HG03159 (cell line): ENCODE results near the gene SPINK14.

ENCODE experiments used
- ATAC-seq: cut with Tn5 transposase; IDR thresholded peaks from one replicate; pipeline ENCODE4 v1.9.1; 2021; ENCODE audit warnings: mild to moderate bottlenecking, moderate library complexity; ENCODE audit not compliant: unreplicated experiment

Gene SPINK14

DNA sequence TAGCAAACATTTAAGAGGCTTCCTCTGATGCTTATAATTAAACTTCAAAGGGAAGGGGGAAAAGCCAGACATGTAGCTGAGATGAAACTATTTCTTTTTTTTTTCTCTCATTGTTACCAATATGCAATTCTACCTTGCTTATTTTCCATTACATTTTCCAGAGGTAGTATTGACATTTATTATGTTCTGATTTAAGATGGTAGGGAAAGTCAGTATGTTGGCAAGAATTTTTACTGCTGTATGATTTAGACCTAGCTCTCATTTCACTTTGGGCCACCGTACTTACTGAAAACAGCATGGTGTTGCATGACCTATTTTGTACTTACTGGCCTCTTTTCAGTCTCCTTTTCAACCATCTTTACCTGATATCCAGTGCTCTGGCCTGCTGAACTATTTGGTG, 24.9 kb downstream of the SPINK14 start:
- no peak for ATAC-seq

DNA sequence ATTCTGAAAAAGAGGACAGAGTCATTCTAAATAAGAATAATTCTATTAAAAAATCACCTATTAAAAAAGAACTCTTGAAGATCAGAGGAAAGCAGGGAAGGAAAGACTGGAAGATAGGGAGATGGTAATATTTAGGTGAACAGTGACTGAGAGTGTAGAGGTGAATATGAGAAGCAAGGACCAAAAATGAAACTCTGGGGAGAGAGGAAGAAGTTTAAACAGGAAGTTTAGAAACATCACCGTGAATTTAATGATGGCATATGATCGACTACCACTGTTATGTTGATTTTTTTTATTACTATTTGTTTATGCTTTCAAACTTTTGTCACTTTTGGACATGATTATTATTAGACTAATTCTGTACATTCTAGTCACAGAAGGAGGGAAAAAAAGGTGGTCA, 32.8 kb downstream of the SPINK14 start:
- no peak for ATAC-seq

DNA sequence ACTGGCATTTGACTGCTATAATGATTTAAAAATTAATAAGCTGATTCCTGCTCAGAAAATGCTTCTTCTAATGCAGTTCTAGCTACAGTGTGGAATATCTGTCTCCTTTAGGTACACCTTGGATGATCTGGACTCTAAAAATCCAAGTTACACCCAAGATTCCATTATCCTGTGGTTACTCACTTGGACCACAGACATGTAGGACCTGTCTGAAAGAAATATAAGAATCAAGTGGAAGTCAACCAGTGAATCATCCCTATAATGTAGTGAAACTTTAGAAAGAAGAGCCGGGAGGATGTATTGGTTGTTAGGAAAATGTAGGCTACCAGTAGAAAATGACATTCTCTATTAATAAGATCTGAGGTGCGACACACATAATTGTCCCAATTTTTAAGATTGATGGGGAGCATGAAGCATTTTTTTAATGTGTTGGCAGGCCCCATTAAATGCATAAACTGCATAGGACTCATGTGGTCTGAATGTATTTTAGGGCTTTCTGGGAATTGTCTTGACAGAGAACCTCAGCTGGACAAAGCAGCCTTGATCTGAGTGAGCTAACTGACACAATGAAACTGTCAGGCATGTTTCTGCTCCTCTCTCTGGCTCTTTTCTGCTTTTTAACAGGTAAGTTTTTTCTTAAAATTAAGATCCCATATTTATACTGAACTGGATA, 34.3 kb downstream of the SPINK14 start, which contains the start of gene SPINK6:
Gene SPINK6 (plus strand): TSS at position 512 of the 673 bp plus-strand sequence. CDS start 55 bp downstream, at position 567.
- no peak for ATAC-seq

DNA sequence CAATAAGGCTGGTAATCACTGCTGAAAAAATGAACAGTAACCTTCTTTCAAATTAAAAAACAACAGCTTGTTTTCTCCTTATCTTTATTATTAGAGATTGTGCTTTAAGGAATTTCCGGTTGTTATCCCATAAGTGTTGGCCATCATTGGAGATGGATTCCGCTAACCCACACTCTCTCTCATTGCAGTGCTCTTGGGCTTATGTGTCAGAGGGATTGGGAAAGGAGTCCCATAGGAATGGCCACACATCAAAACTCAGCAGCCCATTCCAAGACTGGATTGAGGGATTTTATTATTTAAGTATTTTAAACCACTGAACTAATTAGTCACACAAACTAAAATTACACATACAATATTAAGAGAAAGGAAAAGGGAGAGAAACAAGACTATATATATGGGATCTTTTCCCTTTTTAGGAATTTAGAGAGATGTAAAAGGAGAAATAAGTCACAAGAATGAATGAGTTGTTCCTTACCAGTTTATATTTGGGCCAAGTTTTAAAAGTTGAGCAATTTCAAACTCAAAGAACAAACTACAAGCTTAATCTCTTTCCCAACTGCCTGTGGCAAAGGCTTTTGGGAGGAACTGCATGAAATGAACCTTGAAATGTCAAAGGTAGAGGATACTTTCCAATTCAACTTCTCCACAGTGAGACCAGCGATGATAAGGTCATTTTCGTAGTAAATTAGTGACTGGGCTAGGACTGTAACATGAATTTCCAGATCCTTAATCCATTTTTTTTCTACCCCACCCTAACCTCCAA, 36.9 kb downstream of the SPINK14 start:
- ATAC-seq, result no peak

DNA sequence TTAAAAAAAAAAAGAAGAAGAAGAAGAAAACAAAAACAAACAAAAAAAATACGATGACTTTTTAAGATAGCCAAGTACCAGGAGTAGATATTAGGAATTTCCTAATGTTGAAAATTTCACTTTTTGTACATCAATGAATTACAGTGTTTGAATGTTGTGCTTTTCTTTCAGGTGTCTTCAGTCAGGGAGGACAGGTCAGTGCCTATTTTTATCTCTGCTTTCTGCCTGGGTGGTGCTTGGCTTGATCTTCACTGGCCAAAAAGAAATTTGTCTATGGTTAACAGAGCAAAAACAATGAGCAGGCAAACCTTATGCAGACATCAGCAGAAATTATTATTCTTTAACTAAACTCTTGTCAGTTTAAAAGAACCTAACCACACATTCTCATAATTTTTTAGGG, 37.5 kb downstream of the SPINK14 start:
- no peak for ATAC-seq

DNA sequence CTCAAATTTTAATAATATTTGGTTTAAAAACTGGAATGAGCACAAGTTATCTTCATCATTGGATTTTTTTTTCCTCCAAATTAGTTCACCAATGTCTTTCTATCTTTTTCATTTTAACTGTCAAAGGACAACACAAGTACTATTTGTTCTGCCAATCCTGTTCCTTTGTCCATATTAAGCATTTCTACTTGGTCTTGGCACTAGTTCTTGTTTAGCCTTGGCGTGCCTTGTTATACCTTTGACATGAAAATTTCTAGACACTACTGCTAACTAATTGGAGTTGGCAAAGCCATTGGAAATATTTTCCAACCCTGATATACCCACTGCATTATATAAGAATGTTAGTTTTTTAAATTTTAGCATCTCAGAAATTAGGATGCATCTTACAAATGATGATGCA, 38.3 kb downstream of the SPINK14 start:
- no peak for ATAC-seq

DNA sequence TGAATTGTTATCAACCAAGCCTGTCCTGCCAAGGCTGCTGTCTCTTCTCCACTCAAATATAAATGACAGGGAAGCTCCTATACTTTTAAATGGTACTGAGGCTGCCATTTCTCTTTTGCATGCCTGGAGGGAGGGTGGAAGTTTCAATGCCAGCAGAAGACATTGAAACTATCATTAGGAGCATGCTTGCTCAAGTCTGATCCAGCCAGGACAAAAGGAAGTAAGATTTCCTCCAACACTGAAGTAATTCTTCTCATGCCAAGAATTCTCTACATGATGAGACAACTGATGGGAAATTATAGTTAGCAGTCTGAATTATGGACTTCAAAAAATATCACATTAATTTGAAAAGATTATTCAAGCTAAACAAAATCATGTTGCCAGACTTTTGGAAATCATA, 39.9 kb downstream of the SPINK14 start:
- no peak for ATAC-seq

DNA sequence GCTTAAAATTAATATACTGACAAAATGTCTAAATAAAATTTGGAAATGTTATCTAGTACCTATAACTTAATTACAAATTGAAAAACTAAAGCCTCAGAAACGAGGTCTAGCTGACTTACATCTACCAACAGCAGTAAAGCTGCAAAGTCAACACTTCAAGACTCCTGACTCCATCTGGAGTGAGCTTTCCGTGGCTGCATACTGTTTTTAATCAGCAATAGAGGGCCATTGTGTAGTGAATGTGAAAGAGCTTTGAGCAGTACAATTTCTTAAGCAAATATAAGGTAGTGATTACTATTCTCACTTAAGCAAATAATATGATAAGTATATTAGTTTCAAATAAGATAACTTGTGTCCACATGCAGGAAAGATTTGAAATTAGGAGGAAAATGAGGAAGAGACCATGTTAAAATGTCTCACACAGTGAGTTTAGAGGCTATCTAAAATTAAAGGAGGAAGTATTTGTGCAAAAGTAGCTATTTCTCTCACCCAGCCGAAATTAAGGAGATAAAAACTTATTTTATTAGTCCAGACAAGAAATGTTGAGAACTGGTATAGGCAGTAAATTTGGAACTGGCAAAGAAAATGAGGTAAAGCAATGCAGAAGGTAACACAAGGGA, 40.9 kb downstream of the SPINK14 start:
- ATAC-seq, result no peak

DNA sequence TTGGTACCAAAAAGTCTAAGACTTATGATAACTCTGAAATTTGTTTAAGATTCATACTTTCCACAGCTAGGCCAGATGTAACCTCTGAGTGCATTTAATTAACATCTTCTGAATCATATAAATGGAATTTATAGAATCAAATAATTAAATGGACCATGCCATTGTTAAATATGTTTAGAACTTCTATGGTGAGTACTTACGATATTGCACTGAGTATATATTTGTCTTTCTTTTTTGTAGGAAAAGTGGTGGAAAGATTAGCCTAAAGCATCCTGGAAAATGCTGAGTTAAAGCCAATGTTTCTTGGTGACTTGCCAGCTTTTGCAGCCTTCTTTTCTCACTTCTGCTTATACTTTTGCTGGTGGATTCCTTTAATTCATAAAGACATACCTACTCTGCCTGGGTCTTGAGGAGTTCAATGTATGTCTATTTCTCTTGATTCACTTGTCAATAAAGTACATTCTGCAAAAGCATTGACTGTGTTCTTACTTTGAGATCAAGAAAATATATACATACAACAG, 46.4 kb downstream of the SPINK14 start:
- no peak for ATAC-seq

DNA sequence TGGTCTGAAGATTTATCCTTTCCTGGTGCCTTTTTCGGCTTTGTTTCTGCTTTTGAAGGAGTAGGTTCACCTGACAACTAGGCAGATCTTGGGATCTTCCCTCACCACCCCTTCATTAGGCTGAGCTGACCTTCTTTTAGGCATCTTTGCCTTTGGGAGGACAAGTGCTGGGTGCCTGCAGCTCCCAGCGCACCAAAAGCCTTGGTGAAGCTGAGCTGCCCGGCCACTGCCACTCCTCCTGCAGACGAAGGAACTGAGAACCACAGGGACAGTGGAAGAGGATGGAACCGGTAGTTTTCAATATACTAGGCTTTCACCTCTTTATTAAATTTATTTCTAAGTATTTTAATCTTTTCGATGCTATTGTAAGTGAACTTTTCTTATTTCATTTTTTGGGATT, 53.2 kb downstream of the SPINK14 start:
- ATAC-seq, result no peak

DNA sequence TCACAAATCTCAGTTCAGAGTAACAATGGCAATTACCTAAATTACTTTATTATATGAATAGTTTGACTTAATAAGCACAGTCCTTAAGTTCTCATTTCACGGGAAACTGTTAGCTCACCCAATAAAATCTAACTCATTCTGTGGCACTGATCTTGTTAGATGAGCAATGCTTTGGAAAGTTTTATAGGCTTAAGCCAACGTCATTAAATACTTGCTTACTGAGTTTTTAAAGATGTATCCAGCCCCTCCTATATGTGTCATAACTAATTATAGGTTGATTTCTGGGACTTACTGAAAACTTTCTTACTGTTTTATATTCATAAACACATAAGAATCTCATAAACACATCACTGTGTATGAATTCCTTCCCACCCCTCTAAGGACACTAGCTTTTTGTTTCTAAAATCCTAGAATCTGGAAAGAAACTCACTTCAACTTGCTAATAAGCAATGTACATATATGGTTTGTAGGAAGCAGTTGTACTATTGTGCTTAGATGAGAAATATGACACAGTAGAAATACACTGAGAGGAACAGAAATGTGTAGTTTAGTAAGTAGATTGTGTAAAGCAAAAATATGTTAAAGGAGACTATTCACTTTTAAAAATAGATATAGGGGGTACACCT, 55.9 kb downstream of the SPINK14 start:
- ATAC-seq, result no peak
